Fibroblast of mammary gland (primary cell): ENCODE measurements around the gene ABCA4.

Source experiments
- DNase-seq: peaks from one replicate; pipeline ENCODE4 v3.0.0-alpha.2; 2010; ENCODE audit warnings: low read depth
- H3K4me3 ChIP-seq: 2 replicates; pipeline ENCODE4 v1.5.1; 2011; ENCODE audit warnings: low read depth, mild to moderate bottlenecking, low read length, moderate library complexity; ENCODE audit not compliant: control insufficient read depth
- CTCF ChIP-seq: conservative IDR thresholded peaks from 2 replicates; pipeline ENCODE4 v1.5.1; 2011; ENCODE audit warnings: low read depth, low read length, inconsistent platforms; ENCODE audit not compliant: control insufficient read depth, insufficient read depth

The ABCA4 gene

GRCh38 chr1:94124538-94124937 lies 3.6 kb upstream of the ABCA4 start:
- TF ChIP-seq CTCF = no peak
- no peak for DNase-seq
- H3K4me3 ChIP-seq = no peak overlapping the region

GRCh38 chr1:94122201-94122970 lies 1.4 kb upstream of the ABCA4 start:
- peak; percentile 29 for DNase-seq
- no peak overlapping the region for H3K4me3 ChIP-seq
- TF ChIP-seq CTCF = no peak

- DNase-seq = no peak
- no peak for TF ChIP-seq CTCF
- H3K4me3 ChIP-seq = no peak overlapping the region
These were observed 468 bp upstream of the ABCA4 start for GRCh38 chr1:94121411-94121821.

- no peak for DNase-seq
- no peak overlapping the region for H3K4me3 ChIP-seq
- TF ChIP-seq CTCF = no peak
These were observed 412 bp downstream of the ABCA4 start for GRCh38 chr1:94120570-94120901.

- DNase-seq = no peak
- TF ChIP-seq CTCF = no peak
These were observed 965 bp downstream of the ABCA4 start for GRCh38 chr1:94119796-94120569.

GRCh38 chr1:94119306-94119705 lies 1.6 kb downstream of the ABCA4 start:
- no peak for TF ChIP-seq CTCF
- H3K4me3 ChIP-seq = no peak overlapping the region
- DNase-seq = no peak

More at GRCh38 chr1:94119796-94120569, 965 bp downstream of the ABCA4 start:
- H3K4me3 ChIP-seq = no peak overlapping the region
